CD4-positive, alpha-beta T cell treated with Interleukin-4 for 1 hour (primary cell): ENCODE results near the gene PPFIBP2.

Experiments used
- DNase-seq, 2 donors: peaks; one replicate each; pipeline ENCODE4 v3.0.0-alpha.2; 2020 to 2022

Gene PPFIBP2

GRCh38 chr11:7672276-7672959 is 158.6 kb downstream of the PPFIBP2 start:
- DNase-seq, result no peak

- DNase-seq, result no peak
Observed at GRCh38 chr11:7672960-7673723, 159.3 kb downstream of the PPFIBP2 start, which contains the start of gene CYB5R2. CYB5R2 (minus strand) TSS chr11:7673500; CDS start chr11:7672825, 675 bp downstream.

GRCh38 chr11:7673724-7674434 is 160.1 kb downstream of the PPFIBP2 start:
- DNase-seq, result no peak

- DNase-seq, result no peak
Observed at GRCh38 chr11:7675631-7676030, 161.8 kb downstream of the PPFIBP2 start.

- DNase-seq, result no peak
Observed at GRCh38 chr11:7677071-7677470, 163.3 kb downstream of the PPFIBP2 start.

- DNase-seq, result no peak
Observed at GRCh38 chr11:7677796-7678201, 164.0 kb downstream of the PPFIBP2 start.

GRCh38 chr11:7683571-7683970 is 169.8 kb downstream of the PPFIBP2 start:
- no peak for DNase-seq

- no peak for DNase-seq
Observed at GRCh38 chr11:7686761-7687160, 173.0 kb downstream of the PPFIBP2 start.

GRCh38 chr11:7687386-7687785 is 173.6 kb downstream of the PPFIBP2 start:
- DNase-seq, result no peak

- peak in 1 of 2 donors; percentile 29 for DNase-seq
Observed at GRCh38 chr11:7688238-7688826, 174.5 kb downstream of the PPFIBP2 start.

- no peak for DNase-seq
Observed at GRCh38 chr11:7689239-7689638, 175.4 kb downstream of the PPFIBP2 start.

GRCh38 chr11:7690648-7691047 is 176.8 kb downstream of the PPFIBP2 start:
- DNase-seq, result no peak

GRCh38 chr11:7691759-7692350 is 178.1 kb downstream of the PPFIBP2 start:
- DNase-seq, result no peak

GRCh38 chr11:7692426-7692825 is 178.6 kb downstream of the PPFIBP2 start:
- DNase-seq, result no peak

- no peak for DNase-seq
Observed at GRCh38 chr11:7694235-7694634, 180.4 kb downstream of the PPFIBP2 start.

GRCh38 chr11:7696424-7696823 is 182.6 kb downstream of the PPFIBP2 start:
- DNase-seq, result no peak
